LNCAP (cell line): ENCODE results near the gene RAPGEF5.

Source experiments
- TF ChIP-seq, protein P1 (sequence below): fragments of 450-650 bp; IDR thresholded peaks from 2 replicates; pipeline ENCODE4 v1.5.1; 2017; ENCODE audit warnings: mild to moderate bottlenecking

The RAPGEF5 gene

DNA sequence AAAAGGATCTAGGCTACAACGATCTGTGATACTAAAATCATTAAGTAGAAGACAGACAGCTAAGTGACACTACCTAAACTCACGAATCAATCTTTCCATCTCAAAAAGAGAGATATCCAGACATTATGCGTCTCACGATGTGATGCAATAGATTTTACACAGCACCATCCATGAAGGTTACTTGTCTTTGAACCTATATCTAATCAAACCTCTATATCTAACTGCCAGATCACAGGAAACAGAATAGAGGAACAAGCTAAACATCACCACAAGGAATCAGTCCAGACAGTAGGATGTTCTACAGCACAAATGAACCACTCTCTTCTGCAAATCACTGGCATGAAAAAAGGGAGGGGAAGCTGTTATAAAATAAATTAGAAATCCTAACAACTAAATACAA is 4.1 kb downstream of the RAPGEF5 start:
- TF ChIP-seq, protein P1, sequence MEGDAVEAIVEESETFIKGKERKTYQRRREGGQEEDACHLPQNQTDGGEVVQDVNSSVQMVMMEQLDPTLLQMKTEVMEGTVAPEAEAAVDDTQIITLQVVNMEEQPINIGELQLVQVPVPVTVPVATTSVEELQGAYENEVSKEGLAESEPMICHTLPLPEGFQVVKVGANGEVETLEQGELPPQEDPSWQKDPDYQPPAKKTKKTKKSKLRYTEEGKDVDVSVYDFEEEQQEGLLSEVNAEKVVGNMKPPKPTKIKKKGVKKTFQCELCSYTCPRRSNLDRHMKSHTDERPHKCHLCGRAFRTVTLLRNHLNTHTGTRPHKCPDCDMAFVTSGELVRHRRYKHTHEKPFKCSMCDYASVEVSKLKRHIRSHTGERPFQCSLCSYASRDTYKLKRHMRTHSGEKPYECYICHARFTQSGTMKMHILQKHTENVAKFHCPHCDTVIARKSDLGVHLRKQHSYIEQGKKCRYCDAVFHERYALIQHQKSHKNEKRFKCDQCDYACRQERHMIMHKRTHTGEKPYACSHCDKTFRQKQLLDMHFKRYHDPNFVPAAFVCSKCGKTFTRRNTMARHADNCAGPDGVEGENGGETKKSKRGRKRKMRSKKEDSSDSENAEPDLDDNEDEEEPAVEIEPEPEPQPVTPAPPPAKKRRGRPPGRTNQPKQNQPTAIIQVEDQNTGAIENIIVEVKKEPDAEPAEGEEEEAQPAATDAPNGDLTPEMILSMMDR: no peak

- TF ChIP-seq, protein P1: no peak
Measured at GRCh38 chr7:22351878-22352277, 5.1 kb downstream of the RAPGEF5 start.

DNA sequence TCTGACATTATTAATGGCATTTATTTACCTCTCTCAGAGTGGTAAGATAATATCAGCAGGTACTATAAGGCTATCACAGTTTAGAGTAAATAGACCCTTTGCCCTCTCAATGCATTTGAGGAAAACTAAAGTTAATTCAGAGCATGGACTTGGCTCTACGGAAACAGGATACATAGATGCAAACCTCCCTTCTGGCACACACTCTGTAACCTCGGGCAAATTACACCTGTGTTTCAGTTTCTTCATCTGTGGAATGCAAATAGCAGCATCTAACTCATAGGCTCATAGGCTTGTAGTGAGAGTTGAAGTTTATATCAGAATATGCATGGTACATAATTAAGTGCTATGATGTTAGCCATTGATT is 5.6 kb downstream of the RAPGEF5 start:
- TF ChIP-seq, protein P1: no peak

DNA sequence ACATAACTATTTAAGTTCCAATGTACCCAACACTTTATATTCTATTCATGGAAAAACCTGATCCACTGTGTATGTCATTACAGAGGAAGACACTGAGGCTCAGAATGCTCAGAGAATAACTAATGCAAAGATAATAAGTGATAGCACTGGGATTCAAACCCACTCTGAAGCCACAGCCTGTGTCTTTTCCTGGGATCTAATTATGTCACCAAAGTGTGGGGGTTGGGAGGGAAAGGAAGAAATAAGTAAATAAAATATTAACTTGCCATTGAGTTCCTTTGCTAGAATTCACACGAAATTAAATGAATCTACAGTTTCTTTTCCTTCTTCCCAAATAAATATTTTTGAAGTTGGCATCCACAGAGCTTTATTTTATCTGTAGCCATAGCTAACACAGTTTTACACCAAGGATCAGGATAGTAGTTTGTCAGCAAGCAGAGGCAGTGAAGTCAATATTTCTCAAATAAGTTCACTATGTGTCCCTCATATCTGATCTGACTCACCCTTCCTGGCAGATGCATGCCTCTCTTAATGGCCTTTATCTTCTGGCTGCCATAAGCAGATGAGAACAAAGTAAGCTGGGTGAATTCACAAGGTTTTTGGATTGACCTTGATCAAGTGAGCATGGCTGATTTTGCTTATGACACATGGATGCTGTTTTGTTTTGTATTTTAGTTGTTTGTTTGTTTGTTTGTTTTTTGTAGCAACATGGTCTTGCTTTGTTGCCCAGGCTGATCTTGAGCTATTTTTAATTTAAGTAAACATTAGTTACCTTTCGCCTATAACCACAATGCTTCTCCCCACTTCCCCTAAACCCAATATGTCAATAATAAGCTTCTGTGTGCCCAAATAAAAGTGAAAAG is 6.3 kb downstream of the RAPGEF5 start:
- TF ChIP-seq, protein P1: no peak

- TF ChIP-seq, protein P1: no peak
Measured at GRCh38 chr7:22348379-22348778, 8.6 kb downstream of the RAPGEF5 start.

DNA sequence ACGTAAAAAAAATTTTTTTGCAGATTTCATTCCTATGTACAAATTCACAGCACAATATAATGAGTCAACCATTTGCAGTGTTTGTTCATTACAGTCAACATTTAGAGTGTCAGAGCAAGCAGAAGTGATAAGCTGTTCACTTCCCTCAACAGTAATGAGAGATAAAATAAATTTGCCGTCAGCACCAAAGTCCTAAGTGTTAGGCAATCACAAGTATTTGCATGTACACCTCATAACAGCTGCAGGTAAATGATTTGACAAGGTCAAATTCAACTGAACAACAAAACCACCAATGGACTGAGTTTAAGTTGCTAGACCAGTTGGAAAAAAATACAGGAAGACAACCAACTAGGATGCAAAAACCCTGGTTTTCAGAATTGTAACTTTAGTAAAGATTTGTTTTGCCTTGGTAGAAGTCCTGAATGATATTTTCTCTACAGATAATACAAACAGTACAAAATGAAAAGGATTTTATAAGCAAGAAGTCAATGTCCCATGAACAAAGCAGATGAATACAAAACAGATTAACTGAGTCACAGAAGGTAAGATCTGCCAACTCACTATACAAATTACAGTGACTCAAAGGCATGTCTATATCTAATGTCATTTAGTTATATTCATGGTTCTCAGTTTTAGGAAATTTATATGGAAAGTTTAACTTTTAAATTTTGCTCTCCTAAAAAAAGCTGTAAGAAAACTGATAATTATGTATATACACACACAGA is 10.4 kb downstream of the RAPGEF5 start:
- TF ChIP-seq, protein P1: no peak

- TF ChIP-seq, protein P1: no peak
Measured at GRCh38 chr7:22344655-22345054, 12.3 kb downstream of the RAPGEF5 start.
